ENCODE measurements around the gene WWC2.

Gene WWC2

GRCh38 chr4:183145773-183146172, 46.7 kb downstream of the WWC2 start:
- Histone ChIP-seq H3K27me3 (ENCODE audit: insufficient read depth, poor library complexity, severe bottlenecking) (peaks cover 5% of the 10 kb centered on the region), H3K27ac (replicated peaks) (no peak overlapping the region), H3K4me3 (replicated peaks; ENCODE audit: insufficient read depth, low read length) (no peak overlapping the region)
- no peak for TF ChIP-seq CTCF (IDR thresholded peaks at IDR 0.05; ENCODE audit: insufficient read depth, low read length)
- no peak for TF ChIP-seq SPI1 (IDR thresholded peaks at IDR 0.05; ENCODE audit: borderline replicate concordance, low read depth)
- no peak for TF ChIP-seq POLR2AphosphoS5 (IDR thresholded peaks at IDR 0.05; ENCODE audit: low read depth)
- TF ChIP-seq, protein P1, sequence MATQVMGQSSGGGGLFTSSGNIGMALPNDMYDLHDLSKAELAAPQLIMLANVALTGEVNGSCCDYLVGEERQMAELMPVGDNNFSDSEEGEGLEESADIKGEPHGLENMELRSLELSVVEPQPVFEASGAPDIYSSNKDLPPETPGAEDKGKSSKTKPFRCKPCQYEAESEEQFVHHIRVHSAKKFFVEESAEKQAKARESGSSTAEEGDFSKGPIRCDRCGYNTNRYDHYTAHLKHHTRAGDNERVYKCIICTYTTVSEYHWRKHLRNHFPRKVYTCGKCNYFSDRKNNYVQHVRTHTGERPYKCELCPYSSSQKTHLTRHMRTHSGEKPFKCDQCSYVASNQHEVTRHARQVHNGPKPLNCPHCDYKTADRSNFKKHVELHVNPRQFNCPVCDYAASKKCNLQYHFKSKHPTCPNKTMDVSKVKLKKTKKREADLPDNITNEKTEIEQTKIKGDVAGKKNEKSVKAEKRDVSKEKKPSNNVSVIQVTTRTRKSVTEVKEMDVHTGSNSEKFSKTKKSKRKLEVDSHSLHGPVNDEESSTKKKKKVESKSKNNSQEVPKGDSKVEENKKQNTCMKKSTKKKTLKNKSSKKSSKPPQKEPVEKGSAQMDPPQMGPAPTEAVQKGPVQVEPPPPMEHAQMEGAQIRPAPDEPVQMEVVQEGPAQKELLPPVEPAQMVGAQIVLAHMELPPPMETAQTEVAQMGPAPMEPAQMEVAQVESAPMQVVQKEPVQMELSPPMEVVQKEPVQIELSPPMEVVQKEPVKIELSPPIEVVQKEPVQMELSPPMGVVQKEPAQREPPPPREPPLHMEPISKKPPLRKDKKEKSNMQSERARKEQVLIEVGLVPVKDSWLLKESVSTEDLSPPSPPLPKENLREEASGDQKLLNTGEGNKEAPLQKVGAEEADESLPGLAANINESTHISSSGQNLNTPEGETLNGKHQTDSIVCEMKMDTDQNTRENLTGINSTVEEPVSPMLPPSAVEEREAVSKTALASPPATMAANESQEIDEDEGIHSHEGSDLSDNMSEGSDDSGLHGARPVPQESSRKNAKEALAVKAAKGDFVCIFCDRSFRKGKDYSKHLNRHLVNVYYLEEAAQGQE (IDR thresholded peaks at IDR 0.05; ENCODE audit: insufficient replicate concordance, low read depth) = no peak
- no peak for TF ChIP-seq GABPA (IDR thresholded peaks at IDR 0.05; ENCODE audit: low read depth)
- no peak for DNase-seq (ENCODE audit: low read depth in 1 of 2, low spot score in 1 of 2)

GRCh38 chr4:183146478-183146877, 47.4 kb downstream of the WWC2 start:
- DNase-seq (ENCODE audit: low read depth in 1 of 2, low spot score in 1 of 2) = no peak
- peaks cover 5% of the 10 kb centered on the region for H3K27me3 ChIP-seq (ENCODE audit: insufficient read depth, poor library complexity, severe bottlenecking)
- TF ChIP-seq, protein P1 (IDR thresholded peaks at IDR 0.05; ENCODE audit: insufficient replicate concordance, low read depth) = no peak
- TF ChIP-seq GABPA (IDR thresholded peaks at IDR 0.05; ENCODE audit: low read depth) (no peak), SPI1 (IDR thresholded peaks at IDR 0.05; ENCODE audit: borderline replicate concordance, low read depth) (no peak), POLR2AphosphoS5 (IDR thresholded peaks at IDR 0.05; ENCODE audit: low read depth) (no peak), CTCF (IDR thresholded peaks at IDR 0.05; ENCODE audit: insufficient read depth, low read length) (no peak)
- no peak overlapping the region for H3K27ac ChIP-seq (replicated peaks)
- no peak overlapping the region for H3K4me3 ChIP-seq (replicated peaks; ENCODE audit: insufficient read depth, low read length)

GRCh38 chr4:183147196-183147595, 48.1 kb downstream of the WWC2 start:
- no peak overlapping the region for H3K27ac ChIP-seq (replicated peaks)
- no peaks in the 10 kb centered on the region for H3K27me3 ChIP-seq (ENCODE audit: insufficient read depth, poor library complexity, severe bottlenecking)
- no peak for DNase-seq (ENCODE audit: low read depth in 1 of 2, low spot score in 1 of 2)
- no peak overlapping the region for H3K4me3 ChIP-seq (replicated peaks; ENCODE audit: insufficient read depth, low read length)
- TF ChIP-seq, protein P1 (IDR thresholded peaks at IDR 0.05; ENCODE audit: insufficient replicate concordance, low read depth) = no peak
- TF ChIP-seq SPI1 (IDR thresholded peaks at IDR 0.05; ENCODE audit: borderline replicate concordance, low read depth) = no peak
- TF ChIP-seq GABPA (IDR thresholded peaks at IDR 0.05; ENCODE audit: low read depth) = no peak
- no peak for TF ChIP-seq CTCF (IDR thresholded peaks at IDR 0.05; ENCODE audit: insufficient read depth, low read length)
- TF ChIP-seq POLR2AphosphoS5 (IDR thresholded peaks at IDR 0.05; ENCODE audit: low read depth) = no peak

Data from HL-60 (cell line).